ENCODE results near the gene ZSCAN29. TPM values are rescaled to one million over a fixed set of nuclear protein-coding genes. Genes with fewer than 3 reads are reported as not detected.

The ZSCAN29 gene
- total and polyA plus RNA-seq, 2 experiments from 2014 or later = 15.3 to 40.5 TPM

DNA sequence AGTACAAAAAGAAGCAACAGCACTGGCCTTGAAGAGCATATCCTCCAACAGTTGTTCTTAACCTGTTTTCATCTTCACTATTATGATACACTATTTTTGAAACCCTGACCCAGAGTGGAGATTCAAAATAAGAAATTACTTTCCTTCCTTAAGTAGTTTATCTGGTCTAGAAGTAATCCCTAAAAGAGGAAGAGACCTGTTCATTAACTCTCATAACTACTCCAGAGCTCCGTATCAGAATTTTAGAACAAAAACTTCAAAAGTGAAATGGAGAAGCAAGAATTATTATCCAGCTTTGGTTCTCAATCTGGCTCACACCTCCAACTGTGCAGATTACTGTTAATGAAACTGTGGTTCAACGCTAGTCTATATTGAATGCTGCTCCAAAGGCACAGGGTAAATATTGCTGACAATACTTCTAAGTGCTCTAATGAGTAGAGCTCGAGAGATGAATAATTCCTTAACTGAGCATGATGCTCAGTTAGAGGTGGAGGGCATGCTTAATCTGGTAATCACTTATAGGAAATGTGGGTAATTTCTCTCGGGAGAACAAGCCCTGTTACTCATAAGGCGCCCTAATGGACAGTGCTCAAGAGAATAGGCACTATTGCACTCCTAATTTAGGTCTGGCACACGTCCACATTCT lies 45.7 kb downstream of the ZSCAN29 start:
- H3K9me2 ChIP-seq (ENCODE audit: insufficient read depth) = no peaks in the 10 kb centered on the region
- no peak for DNase-seq (ENCODE audit: low spot score)
- H3F3A ChIP-seq (replicated peaks; ENCODE audit: low read depth) = peaks cover 2% of the 10 kb centered on the region; the same call in 1 of the 2 replicates
- Mint-ChIP-seq H3K27me3 (ENCODE audit: insufficient read depth, low read depth, poor library complexity) (peaks cover 3% of the 10 kb centered on the region), H3K27ac (no peak overlapping the region), H3K4me1 (peaks cover 9% of the 10 kb centered on the region), H3K36me3 (ENCODE audit: low read depth) (peaks cover 5% of the 10 kb centered on the region; the same call in 2 of the 3 replicates), H3K4me3 (no peak overlapping the region), H3K9me3 (no peaks in the 10 kb centered on the region)
- no peak for ATAC-seq
- no peaks in the 10 kb centered on the region for H3K27me3 ChIP-seq (ENCODE audit: insufficient read depth)
- no peak overlapping the region for H2AFZ ChIP-seq
- TF ChIP-seq, protein P1, sequence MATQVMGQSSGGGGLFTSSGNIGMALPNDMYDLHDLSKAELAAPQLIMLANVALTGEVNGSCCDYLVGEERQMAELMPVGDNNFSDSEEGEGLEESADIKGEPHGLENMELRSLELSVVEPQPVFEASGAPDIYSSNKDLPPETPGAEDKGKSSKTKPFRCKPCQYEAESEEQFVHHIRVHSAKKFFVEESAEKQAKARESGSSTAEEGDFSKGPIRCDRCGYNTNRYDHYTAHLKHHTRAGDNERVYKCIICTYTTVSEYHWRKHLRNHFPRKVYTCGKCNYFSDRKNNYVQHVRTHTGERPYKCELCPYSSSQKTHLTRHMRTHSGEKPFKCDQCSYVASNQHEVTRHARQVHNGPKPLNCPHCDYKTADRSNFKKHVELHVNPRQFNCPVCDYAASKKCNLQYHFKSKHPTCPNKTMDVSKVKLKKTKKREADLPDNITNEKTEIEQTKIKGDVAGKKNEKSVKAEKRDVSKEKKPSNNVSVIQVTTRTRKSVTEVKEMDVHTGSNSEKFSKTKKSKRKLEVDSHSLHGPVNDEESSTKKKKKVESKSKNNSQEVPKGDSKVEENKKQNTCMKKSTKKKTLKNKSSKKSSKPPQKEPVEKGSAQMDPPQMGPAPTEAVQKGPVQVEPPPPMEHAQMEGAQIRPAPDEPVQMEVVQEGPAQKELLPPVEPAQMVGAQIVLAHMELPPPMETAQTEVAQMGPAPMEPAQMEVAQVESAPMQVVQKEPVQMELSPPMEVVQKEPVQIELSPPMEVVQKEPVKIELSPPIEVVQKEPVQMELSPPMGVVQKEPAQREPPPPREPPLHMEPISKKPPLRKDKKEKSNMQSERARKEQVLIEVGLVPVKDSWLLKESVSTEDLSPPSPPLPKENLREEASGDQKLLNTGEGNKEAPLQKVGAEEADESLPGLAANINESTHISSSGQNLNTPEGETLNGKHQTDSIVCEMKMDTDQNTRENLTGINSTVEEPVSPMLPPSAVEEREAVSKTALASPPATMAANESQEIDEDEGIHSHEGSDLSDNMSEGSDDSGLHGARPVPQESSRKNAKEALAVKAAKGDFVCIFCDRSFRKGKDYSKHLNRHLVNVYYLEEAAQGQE (IDR thresholded peaks at IDR 0.05; ENCODE audit: unreplicated experiment) = no peak
- TF ChIP-seq, protein P2, sequence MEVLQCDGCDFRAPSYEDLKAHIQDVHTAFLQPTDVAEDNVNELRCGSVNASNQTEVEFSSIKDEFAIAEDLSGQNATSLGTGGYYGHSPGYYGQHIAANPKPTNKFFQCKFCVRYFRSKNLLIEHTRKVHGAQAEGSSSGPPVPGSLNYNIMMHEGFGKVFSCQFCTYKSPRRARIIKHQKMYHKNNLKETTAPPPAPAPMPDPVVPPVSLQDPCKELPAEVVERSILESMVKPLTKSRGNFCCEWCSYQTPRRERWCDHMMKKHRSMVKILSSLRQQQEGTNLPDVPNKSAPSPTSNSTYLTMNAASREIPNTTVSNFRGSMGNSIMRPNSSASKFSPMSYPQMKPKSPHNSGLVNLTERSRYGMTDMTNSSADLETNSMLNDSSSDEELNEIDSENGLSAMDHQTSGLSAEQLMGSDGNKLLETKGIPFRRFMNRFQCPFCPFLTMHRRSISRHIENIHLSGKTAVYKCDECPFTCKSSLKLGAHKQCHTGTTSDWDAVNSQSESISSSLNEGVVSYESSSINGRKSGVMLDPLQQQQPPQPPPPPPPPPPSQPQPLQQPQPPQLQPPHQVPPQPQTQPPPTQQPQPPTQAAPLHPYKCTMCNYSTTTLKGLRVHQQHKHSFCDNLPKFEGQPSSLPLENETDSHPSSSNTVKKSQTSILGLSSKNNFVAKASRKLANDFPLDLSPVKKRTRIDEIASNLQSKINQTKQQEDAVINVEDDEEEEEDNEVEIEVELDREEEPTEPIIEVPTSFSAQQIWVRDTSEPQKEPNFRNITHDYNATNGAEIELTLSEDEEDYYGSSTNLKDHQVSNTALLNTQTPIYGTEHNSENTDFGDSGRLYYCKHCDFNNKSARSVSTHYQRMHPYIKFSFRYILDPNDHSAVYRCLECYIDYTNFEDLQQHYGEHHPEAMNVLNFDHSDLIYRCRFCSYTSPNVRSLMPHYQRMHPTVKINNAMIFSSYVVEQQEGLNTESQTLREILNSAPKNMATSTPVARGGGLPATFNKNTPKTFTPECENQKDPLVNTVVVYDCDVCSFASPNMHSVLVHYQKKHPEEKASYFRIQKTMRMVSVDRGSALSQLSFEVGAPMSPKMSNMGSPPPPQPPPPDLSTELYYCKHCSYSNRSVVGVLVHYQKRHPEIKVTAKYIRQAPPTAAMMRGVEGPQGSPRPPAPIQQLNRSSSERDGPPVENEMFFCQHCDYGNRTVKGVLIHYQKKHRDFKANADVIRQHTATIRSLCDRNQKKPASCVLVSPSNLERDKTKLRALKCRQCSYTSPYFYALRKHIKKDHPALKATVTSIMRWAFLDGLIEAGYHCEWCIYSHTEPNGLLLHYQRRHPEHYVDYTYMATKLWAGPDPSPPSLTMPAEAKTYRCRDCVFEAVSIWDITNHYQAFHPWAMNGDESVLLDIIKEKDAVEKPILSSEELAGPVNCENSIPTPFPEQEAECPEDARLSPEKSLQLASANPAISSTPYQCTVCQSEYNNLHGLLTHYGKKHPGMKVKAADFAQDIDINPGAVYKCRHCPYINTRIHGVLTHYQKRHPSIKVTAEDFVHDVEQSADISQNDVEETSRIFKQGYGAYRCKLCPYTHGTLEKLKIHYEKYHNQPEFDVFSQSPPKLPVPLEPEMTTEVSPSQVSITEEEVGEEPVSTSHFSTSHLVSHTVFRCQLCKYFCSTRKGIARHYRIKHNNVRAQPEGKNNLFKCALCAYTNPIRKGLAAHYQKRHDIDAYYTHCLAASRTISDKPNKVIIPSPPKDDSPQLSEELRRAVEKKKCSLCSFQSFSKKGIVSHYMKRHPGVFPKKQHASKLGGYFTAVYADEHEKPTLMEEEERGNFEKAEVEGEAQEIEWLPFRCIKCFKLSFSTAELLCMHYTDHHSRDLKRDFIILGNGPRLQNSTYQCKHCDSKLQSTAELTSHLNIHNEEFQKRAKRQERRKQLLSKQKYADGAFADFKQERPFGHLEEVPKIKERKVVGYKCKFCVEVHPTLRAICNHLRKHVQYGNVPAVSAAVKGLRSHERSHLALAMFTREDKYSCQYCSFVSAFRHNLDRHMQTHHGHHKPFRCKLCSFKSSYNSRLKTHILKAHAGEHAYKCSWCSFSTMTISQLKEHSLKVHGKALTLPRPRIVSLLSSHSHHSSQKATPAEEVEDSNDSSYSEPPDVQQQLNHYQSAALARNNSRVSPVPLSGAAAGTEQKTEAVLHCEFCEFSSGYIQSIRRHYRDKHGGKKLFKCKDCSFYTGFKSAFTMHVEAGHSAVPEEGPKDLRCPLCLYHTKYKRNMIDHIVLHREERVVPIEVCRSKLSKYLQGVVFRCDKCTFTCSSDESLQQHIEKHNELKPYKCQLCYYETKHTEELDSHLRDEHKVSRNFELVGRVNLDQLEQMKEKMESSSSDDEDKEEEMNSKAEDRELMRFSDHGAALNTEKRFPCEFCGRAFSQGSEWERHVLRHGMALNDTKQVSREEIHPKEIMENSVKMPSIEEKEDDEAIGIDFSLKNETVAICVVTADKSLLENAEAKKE (CRISPR knock-in tag; IDR thresholded peaks at IDR 0.05) = no peak
- TF ChIP-seq STAT1 (IDR thresholded peaks at IDR 0.05; ENCODE audit: unreplicated experiment) = no peak
- no peak for TF ChIP-seq CREB1 (CRISPR knock-in tag; IDR thresholded peaks at IDR 0.05; ENCODE audit: low read depth)
- TF ChIP-seq POLR2AphosphoS5 (IDR thresholded peaks at IDR 0.05; ENCODE audit: low read depth) = no peak
- H3K4me1 ChIP-seq (ENCODE audit: insufficient read depth) = peaks cover 7% of the 10 kb centered on the region
- no peak overlapping the region for H3K27ac ChIP-seq (ENCODE audit: low read depth)
- H3K4me3 ChIP-seq = no peak overlapping the region
- 0 out of 2 replicates have a peak, but pooled peaks cover 6% of the 10 kb centered on the region for H3K36me3 ChIP-seq (ENCODE audit: insufficient read depth)
- H3K79me2 ChIP-seq (replicated peaks; ENCODE audit: insufficient read depth) = peaks cover 15% of the 10 kb centered on the region
- peaks cover 15% of the 10 kb centered on the region for H4K20me1 ChIP-seq (replicated peaks; ENCODE audit: insufficient read depth)
- no peak overlapping the region for H3K4me2 ChIP-seq

Measured in GM23338 (cell line).